A549 (cell line): ENCODE data around the gene F10.

Source experiments
- ESRRA ChIP-seq: fragments of 150-350 bp; IDR thresholded peaks from 2 replicates; pipeline ENCODE4 v1.6.1; 2014; ENCODE audit warnings: mild to moderate bottlenecking, low read length, borderline replicate concordance
- JUN ChIP-seq, 2 experiments: fragments of >200 bp; sonication (Bioruptor Twin); formaldehyde crosslinking; IDR thresholded peaks; 2 replicates in 1 of 2; 3 replicates in 1 of 2; pipeline ENCODE4 v1.6.1; 2016 to 2017
- JUNB ChIP-seq: fragments of >200 bp; sonication (Bioruptor Twin); formaldehyde crosslinking; IDR thresholded peaks from 2 replicates; pipeline ENCODE4 v1.6.1; 2016
- KDM5A ChIP-seq: fragments of 200-600 bp; sonication (generic); IDR thresholded peaks from 2 replicates; pipeline ENCODE4 v1.6.1; 2016; ENCODE audit warnings: antibody characterized with exemption, mild to moderate bottlenecking
- PHF8 ChIP-seq: fragments of 200-600 bp; sonication (generic); IDR thresholded peaks from 2 replicates; pipeline ENCODE4 v1.6.1; 2016; ENCODE audit warnings: low read depth, mild to moderate bottlenecking, antibody characterized with exemption, moderate library complexity, borderline replicate concordance
- RNF2 ChIP-seq: fragments of 200-600 bp; sonication (generic); IDR thresholded peaks from 2 replicates; pipeline ENCODE4 v1.6.1; 2016; ENCODE audit warnings: low read depth, mild to moderate bottlenecking, antibody characterized with exemption, moderate library complexity, borderline replicate concordance
- TF ChIP-seq, protein P1 (sequence below): fragments of >200 bp; sonication (Bioruptor Twin); formaldehyde crosslinking; IDR thresholded peaks from 3 replicates; pipeline ENCODE4 v1.5.1; 2016

- TF ChIP-seq PHF8: no peak
- TF ChIP-seq, protein P1, sequence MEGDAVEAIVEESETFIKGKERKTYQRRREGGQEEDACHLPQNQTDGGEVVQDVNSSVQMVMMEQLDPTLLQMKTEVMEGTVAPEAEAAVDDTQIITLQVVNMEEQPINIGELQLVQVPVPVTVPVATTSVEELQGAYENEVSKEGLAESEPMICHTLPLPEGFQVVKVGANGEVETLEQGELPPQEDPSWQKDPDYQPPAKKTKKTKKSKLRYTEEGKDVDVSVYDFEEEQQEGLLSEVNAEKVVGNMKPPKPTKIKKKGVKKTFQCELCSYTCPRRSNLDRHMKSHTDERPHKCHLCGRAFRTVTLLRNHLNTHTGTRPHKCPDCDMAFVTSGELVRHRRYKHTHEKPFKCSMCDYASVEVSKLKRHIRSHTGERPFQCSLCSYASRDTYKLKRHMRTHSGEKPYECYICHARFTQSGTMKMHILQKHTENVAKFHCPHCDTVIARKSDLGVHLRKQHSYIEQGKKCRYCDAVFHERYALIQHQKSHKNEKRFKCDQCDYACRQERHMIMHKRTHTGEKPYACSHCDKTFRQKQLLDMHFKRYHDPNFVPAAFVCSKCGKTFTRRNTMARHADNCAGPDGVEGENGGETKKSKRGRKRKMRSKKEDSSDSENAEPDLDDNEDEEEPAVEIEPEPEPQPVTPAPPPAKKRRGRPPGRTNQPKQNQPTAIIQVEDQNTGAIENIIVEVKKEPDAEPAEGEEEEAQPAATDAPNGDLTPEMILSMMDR: no peak
- TF ChIP-seq JUNB: no peak
- no peak for TF ChIP-seq RNF2
- TF ChIP-seq JUN (IDR thresholded peaks at IDR 0.05): no peak
- TF ChIP-seq KDM5A: no peak
- TF ChIP-seq ESRRA: no peak
Measured at GRCh38 chr13:113139577-113139976, 17.0 kb downstream of the F10 start.
